Measurements from ENCODE around the gene GALR2.

Gene GALR2

GRCh38 chr17:76097716-76098295 lies 23.2 kb downstream of the GALR2 start:
- H3K27ac ChIP-seq = no peak overlapping the region
- TF ChIP-seq CTCF (conservative IDR thresholded peaks at IDR 0.05) = no peak

- no peak for TF ChIP-seq CTCF (conservative IDR thresholded peaks at IDR 0.05)
- peak overlapping the region; percentile 87 for H3K27ac ChIP-seq
Measured at GRCh38 chr17:76102944-76103273, 28.3 kb downstream of the GALR2 start.

- H3K27ac ChIP-seq = peak within 1 kb of the TSS; percentile 87
- TF ChIP-seq CTCF (conservative IDR thresholded peaks at IDR 0.05) = no peak
Measured at GRCh38 chr17:76103274-76104139, 28.9 kb downstream of the GALR2 start, which contains the start of gene EXOC7. EXOC7 (minus strand) TSS chr17:76103787; CDS start chr17:76103692, 95 bp downstream.

- TF ChIP-seq CTCF (conservative IDR thresholded peaks at IDR 0.05) = no peak
- peak overlapping the region; percentile 87 for H3K27ac ChIP-seq
Measured at GRCh38 chr17:76104140-76104895, 29.7 kb downstream of the GALR2 start.

- no peak overlapping the region for H3K27ac ChIP-seq
- no peak for TF ChIP-seq CTCF (conservative IDR thresholded peaks at IDR 0.05)
Measured at GRCh38 chr17:76104896-76105231, 30.3 kb downstream of the GALR2 start.

GRCh38 chr17:76106703-76107102 lies 32.1 kb downstream of the GALR2 start:
- TF ChIP-seq CTCF (conservative IDR thresholded peaks at IDR 0.05) = no peak
- peak overlapping the region; percentile 1; the same call in 1 of the 2 replicates for H3K27ac ChIP-seq

GRCh38 chr17:76107509-76107908 lies 32.9 kb downstream of the GALR2 start:
- peak; percentile 4; the same call in 1 of the 2 replicates for TF ChIP-seq CTCF (conservative IDR thresholded peaks at IDR 0.05)
- H3K27ac ChIP-seq = no peak overlapping the region

All from VCaP (cell line).